ENCODE measurements around the gene OTOS.

The OTOS gene

DNA sequence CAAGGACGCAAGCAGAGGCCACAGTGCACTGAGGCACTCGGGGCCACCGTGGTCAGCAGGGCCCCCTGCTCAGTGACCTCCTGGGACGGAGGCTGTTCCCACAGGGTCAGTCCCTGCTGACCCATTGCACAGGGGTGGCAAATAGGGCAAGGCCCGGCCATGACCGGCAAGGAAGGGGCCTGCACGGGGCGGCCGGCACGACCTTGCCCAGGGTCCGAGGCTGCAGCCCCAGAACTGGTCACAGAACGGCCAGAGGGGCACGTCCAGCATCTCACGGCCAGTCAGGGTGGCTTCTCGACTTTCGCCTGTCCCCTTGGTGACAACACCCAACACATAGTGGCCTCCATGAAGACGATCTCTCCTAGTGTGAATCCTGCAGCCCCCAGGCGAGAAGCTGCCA, 27.6 kb upstream of the OTOS start:
- DNase-seq (ENCODE audit: low read depth in 4 of 4, low spot score in 1 of 4): no peak

DNA sequence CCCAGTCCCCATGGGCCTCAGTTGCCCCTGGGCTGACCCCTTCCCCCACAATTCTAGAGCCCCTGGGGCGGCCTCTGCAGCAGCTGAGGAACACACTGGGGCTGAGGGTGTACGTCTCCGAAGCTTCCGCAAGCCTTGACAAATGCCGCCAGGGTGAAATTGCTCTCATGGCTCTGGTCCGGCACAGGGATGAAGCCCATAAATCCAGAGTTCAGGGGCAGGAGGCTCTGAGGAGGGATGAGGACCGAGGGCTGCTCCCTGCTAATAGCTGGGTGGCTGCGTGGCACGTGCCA, 27.1 kb upstream of the OTOS start:
- no peak for DNase-seq (ENCODE audit: low read depth in 4 of 4, low spot score in 1 of 4)

DNA sequence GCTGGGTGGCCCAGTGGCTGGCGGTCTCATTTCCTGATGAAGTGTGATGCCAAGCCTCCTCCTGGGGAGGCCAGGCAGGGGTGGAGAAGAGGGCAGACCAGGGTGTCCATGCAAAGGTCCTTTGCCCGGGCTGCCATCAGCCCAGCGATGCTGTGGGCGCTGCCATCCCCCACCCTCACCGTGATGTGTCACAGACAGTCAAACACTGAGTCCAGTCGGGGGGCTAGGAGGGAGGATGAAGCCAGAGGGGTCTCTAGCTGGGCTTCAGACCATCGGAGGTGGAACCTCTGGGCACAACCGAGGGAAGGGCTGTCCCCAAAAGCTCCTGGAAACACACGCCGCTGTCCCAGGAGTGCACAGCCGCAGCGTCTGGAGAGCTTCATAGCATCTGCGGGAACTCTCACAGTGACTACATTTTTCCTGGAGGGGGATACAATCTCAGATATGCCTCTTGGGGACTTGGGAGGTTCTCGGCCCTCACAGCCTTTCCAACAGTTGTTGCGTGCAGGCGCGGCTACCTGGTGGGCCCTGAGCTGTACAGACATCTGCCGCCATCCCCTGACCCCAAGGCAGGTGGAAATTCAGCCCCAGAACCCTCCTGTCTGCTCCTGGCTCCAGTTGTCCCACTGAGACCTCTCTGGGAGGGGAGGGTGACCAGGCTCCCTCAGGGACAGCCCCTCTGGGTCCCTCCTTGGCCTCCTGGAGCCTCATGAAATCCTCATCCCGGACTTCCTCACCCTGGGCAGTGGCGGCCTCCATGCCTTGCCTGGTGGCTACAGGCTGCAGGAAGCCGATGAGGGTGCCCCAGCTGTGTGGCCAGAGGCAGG, 26.5 kb upstream of the OTOS start:
- DNase-seq (ENCODE audit: low read depth in 4 of 4, low spot score in 1 of 4): no peak

DNA sequence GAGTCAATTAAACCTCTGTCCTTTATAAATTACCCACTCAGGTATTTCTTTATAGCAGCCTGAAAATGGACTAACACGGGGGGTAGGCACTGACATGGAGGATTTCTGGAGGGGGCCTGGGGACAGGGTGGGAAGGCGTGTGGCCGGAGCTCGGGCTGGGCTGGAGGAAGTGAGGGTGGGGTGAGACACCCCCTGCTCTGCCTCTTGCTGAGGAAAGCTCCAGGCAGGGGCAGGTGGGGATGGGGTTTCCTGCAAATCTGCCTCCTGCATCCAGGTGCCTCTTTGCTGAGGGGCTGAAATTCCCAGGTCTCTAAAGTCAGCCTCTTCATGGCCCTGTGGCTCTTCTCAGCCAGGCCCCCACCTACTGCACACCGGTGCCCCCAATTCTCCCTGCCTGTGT, 25.7 kb upstream of the OTOS start:
- DNase-seq (ENCODE audit: low read depth in 4 of 4, low spot score in 1 of 4): no peak

DNA sequence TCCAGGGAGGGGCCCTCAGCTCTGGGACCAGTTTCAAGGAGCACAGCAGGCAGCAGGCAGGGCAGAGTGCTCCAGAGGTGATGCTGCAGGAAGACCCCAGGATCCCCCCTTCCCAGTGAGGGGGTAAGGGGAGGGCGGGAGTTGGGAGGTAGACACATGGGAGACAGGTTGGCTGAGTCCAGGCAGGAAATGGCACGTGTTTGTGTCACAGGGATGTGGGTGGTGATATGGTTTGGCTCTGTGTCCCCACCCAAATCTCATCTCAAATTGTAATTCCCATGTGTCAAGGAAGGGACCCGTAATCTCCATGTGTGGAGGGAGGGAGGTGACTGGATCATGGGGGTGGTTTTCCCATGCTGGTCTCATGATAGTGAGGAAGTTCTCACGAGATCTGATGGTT, 25.2 kb upstream of the OTOS start:
- DNase-seq (ENCODE audit: low read depth in 4 of 4, low spot score in 1 of 4): no peak

DNA sequence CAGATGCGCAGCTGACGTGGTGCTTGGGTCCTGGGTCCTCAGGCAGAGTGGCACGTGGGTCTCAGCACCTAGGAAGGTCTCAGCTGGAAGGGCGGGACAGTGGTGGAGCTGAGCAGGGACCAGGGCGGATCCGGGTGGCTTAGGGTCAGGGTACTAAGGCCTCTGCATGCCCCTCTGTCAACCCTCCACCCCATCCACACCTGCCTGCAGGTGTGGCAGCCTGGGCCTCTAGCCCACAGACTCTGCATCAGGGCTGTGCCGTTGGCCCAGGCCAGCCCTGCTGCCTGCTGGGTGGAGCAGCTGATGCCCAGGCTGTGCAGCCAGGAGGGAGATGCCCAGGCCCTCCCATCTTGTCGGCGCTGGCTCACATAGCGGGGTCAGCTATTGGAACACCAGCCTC, 24.6 kb upstream of the OTOS start:
- DNase-seq (ENCODE audit: low read depth in 4 of 4, low spot score in 1 of 4): no peak

DNA sequence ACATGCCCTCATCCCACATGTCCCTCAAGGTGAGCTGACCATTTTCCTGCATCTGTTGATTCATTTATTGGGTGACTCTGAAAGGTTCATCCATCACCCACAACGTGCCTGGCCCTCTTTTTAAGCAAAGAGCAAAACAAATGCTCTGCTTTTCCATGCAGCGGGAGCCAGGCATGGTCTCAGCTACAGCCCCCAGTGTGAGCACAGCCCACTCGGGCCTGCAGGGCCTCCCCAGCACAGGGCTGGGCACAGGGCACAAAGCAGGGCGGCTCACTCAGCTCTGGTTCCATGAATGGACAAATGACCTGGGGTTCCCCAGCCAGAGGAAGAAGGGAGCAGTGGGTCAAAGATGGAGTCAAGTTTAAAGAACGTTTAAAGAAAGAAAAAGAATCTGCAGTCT, 24.1 kb upstream of the OTOS start:
- DNase-seq (ENCODE audit: low read depth in 4 of 4, low spot score in 1 of 4): no peak

DNA sequence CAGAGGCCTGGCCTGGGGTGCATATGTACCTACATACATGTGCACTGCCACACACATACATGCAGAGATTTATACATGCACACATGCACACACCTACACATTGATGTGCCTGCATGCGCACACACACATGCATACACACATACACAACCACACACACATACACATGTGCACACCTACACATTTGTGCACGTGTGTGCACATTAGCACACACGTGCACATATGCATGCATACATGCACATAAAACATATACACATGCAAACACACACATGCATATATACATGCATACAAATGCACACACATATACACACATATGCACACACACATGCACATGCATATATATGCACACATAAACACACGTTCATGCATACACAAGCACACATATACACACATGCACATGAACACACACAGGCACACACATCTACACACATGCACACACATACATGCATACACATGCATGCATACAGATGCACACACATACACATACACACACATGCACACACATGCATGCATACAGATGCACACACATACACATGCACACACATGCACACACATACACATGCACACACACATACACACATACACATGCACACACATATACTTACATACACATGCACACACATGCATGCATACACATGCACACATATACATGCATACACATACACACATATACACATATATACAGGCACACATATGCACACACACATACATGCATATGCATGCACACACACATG, 23.6 kb upstream of the OTOS start:
- DNase-seq (ENCODE audit: low read depth in 4 of 4, low spot score in 1 of 4): no peak

DNA sequence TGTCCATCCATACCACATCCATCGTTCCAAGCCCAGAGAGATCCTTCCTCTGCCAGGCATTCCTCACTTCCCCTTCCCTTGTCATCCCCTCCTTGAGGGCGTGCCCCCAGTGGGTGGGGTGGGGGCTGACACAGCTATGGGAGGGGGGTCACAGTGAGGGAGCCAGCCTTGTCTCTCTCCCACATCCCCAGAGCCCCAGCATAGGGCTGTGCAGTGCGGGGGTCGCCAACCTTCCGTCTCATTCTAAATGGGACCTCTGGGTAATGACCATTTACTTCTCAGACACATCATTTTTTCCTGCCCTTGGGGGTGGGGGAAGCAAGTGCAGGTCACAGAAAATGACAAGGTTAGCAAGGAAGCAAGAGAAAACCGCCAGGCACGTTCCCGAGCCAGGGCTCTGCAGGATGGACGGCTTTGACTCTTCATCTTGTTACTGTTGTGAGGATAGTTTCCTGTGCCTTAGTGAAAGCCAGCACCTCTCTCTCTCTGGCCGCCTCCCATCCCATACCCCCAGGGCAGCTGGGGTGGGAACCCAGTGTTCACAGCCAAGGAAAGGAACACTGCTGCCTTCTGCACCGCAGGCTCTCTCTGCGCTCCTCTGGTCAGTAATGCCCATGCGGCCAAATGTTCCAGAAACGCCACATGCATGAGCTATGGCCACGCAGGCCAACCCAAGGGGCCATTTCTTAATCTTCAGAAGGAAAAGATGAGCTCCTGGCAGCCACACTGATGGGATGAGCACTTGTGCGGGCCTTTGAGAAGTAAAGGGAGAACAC, 22.7 kb upstream of the OTOS start:
- DNase-seq (ENCODE audit: low read depth in 4 of 4, low spot score in 1 of 4): no peak

DNA sequence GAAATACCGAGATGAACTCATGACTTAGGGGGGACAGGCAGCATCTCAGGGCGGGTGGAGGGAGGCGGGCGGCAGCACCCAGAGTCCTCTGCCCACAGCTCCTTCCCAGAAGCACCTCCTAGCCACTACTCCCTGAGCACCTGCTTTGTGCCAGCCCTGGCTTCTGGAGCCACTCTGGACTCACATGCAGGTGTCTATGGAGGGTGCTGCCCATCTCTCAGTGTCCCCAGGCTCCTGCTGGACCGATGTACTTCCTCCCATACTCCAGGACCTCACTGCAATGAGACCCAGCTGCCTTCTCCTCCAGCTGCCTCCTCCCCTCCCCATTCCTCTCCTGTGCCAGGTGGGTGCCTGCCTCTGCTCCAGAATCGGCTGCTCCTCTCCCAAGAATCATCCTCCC, 22.1 kb upstream of the OTOS start:
- no peak for DNase-seq (ENCODE audit: low read depth in 4 of 4, low spot score in 1 of 4)

DNA sequence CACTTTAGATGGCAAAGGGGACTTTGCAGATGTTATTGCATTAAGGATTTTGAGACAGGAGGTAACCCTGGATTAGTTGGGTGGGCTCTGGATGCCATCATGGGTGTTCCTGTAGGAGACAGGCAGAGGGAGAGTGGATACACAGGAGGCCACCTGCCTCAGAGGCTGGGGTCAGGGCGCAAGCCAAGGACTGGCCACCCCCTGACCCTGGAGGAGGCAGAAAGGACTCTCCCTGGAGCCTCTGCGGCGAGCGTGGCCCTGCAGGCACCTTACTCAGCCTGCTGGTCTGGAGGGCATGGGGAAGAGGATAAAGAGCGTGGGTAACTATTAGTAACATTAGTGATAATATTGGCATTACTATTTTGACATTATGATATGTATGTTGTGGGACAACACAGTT, 21.6 kb upstream of the OTOS start:
- DNase-seq (ENCODE audit: low read depth in 4 of 4, low spot score in 1 of 4): no peak

DNA sequence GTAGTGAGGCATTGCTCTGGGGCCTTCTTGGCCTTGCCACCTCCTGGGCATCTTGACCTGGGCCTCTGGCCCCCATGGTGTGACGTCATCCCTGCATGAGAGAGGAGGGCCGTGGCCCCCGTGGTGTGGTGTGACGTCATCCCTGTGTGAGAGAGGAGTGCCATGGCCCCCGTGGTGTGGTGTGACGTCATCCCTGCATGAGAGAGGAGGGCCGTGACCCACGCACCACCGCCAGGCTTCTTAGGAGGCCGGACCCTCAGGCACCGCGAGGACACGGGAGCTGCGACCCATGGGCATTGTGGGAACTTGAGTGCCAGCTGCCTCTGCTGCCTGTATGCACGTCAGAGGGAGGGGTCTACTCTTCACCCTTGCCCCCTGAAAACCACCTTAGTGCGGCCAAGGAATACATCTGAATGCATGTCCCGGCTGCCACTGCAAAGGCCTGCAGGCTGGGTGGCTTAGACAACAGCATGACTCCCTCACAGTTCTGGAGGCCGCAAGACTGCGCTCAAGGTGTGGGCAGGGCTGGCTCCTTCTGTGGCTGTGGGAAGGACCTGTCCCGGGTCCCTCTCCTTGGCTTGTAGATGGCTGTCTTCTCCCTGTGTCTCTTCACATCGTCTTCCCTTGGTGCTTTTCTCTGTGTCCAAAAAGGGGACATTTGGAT, 20.8 kb upstream of the OTOS start:
- DNase-seq (ENCODE audit: low read depth in 4 of 4, low spot score in 1 of 4): no peak

DNA sequence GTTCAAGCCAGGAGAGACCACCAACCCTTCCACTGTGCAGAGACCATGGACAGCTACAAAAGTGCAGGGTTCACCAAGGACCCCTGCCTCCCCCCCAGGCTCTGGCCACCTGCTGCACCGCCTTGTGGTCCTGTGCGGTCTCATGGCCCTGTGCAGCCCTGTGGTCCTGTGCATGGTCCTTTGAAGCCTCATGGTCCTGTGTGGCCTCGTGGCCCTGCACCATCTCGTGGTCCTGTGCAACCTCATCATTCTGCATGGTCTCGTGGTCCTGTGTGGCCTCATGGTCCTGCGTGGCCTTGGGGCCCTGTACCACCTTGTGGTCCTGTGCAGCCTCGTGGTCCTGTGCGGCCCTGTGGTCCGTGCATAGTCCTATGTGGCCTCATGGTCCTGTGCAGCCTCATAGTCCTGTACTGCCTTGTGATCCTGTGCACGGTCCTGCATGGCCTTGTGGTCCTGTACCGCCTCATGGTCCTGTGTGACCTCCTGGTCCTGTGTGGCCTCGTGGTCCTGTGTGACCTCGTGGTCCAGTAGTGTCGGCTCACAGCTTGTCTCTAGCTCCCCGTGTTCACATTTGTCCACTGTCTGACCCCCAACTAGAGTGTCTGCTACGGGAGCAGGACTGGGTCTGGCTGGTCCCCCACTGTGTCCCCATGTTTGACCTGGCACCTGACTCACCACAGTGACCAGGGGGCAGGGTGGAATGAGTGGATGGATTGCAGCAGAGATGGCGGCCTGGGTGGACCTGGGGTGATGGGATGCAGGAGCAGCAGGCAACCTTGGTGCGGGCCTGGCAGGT, 20.0 kb upstream of the OTOS start:
- no peak for DNase-seq (ENCODE audit: low read depth in 4 of 4, low spot score in 1 of 4)

DNA sequence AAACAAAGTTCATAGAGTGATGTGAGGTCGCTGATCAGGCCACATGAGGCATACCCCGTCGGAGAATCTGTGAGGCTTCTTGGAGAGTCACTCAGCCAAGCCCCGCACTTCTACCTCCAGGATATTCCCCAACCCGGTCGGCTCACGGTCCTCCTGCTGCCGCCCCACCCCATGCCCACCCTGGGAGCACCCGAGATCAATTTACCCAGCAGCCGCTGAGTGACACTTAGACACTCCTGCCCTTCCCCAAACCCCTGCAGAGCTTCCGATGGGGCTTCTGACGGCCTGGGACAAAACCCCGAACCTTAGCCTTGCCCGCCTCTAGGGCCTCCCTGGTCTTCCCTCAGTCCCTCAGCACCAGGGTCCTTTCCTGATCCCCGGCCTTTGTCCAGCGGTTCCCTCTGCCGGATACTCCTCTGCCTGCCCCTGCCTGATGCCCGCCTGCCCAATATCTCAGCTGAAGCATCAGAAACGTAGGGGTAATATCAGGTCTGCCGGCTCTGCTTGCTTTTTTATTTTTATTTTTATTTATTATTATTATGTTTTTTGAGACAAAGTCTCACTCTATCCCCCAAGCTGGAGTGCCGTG, 18.9 kb upstream of the OTOS start:
- DNase-seq (ENCODE audit: low read depth in 4 of 4, low spot score in 1 of 4): no peak

DNA sequence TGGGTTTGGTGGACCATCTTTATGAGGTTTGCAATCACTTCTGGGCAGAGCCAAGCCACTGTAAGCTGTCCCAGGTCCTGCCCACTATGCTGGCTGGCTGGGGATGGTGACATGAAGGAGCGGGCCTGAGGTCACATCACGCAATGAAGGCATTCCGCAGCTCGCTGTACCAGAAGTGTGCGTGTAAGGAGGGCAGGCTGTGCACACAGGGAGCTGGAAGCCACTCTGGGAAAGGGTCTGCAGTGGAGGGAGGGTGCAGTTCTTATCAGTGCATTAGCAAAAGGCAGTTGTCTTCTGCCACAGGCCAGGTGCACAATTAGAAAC, 16.7 kb upstream of the OTOS start:
- no peak for DNase-seq (ENCODE audit: low read depth in 4 of 4, low spot score in 1 of 4)

DNA sequence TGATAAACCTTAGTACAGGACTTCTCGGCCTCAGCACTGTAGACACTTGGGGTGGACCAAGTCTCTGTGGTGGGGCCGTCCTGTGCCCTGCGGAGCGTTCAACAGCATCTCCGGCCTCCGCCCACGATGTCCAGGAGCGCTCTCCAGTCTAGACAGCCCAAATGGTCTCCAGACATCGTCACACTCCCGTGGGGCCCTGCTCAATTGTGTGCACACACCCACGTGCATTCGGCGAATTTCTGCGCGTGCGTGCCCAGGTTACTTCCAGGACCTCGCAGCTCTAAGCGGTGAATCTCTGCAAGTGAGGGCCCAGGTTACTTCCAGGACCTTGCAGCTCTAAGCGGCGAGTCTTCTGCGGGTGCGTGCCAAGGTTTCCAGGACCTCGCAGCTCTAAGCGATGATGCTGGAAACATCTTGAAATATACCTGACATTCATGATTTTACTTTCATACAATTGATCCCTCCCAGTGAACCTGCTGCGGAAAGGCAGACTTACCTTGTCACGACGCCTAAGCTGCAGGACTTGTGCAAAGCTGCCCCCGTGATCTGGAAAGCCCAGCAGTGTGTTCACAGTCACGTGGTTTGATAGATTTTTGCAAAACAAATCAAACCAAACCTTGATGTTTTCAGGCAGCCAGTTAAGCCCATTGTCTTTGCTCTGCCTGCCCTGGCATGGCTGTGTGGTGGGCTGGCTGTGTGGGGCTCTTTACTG, 16.1 kb upstream of the OTOS start:
- DNase-seq (ENCODE audit: low read depth in 4 of 4, low spot score in 1 of 4): no peak

DNA sequence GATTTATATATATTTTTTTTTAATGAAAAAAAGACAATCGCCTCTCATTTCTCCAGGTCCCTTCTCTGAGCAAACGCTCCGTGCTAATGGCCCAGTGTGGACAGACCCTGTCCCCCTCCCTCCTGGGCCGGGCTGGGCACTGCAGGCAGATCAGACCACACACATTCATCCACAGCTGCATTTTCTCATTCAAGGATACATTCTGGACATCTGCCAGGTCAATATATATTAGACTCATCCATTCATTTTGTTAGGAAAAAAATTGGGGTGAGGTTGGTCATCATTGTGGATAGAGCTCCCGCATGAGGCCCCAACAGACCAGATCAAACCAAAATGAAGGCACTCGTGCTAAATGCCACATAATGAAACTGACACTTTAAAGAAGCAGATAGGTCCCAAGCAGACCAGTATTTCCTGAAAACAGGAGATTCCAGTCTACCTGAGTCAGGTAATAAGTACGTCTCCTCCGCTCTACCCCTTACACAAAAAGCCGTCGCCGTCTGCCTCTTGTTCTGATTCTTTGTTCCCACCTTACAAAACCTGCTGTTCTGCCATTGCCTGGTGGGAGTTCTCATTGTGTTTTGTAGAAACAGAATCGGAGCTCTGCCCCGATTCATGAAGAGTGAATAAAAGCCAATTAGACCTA, 15.4 kb upstream of the OTOS start:
- no peak for DNase-seq (ENCODE audit: low read depth in 4 of 4, low spot score in 1 of 4)

DNA sequence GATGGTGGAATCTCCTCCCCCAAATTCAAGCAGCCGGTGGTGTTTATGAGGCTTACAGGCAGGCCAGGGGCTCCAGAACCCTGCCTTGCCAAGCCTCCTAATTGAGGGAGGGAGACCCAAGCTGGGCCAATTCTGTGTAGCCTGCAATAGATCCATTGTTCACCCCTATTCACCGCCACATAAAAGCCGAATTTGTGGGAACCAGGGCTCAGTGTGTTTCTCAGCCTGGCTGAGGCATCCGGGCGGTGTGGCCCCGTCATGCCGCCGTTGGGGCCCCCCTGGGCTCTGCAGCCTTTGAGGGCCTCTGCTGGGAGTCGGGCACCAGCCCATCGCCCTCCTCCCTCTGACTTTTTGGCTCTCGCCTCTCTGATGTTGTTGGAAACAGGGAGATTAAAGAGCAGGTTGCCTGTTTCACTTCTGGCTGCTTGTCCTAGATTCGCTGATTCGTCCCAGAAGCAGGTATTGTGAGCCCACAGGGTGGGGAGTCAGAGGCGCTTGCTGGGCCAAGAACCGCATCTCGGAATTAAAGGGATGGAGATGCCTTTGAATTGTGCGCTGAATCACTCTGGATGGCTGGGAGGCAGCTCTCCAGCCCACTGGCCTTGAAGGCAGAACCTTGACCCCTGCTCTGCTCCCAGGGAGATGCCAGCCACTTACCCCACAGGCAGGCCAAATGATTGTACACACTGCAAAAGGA, 14.7 kb upstream of the OTOS start:
- no peak for DNase-seq (ENCODE audit: low read depth in 4 of 4, low spot score in 1 of 4)

DNA sequence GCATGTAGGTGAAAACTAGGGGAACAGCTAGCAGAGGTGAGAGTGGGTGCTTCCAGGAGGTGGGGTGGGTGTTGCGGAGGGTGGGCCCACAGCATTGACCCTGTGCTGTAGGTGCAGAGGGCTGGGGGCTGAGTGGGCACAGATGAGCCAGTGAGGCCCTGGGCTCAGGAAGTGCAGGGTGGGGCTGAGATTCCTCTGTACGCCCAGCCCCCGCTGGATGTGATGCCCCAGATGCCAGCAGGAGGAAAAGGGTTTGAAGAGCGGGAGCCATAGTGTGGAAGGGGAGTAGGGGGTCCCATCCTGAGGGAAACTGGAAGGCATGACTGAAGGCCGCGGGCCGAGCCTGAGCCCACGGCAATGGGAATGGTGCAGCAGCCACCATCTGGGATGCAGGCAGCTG, 14.1 kb upstream of the OTOS start:
- no peak for DNase-seq (ENCODE audit: low read depth in 4 of 4, low spot score in 1 of 4)

Measured in stimulated activated CD4-positive, alpha-beta T cell treated with anti-CD3 and anti-CD28 coated beads, Interleukin-1b, Interleukin-23, amount 100 ng/mL, for 24 hours (primary cell).